Mammary epithelial cell (primary cell): ENCODE data around the gene HARS2.

ENCODE experiments used
- CTCF ChIP-seq, 2 donors: IDR thresholded peaks in 1 of 2; conservative IDR thresholded peaks in 1 of 2; 2 replicates each; pipeline ENCODE4 v1.5.1; 2011 to 2012; ENCODE audit warnings: inconsistent platforms in 2 of 2, low read length in 2 of 2, mild to moderate bottlenecking in 2 of 2, control low read depth in 1 of 2, low read depth in 1 of 2; ENCODE audit not compliant: insufficient read depth in 1 of 2; ENCODE audit errors: extremely low read depth in 1 of 2
- EZH2 ChIP-seq: IDR thresholded peaks from 2 replicates; pipeline ENCODE4 v1.6.1; 2012; ENCODE audit warnings: low read length, inconsistent platforms, borderline replicate concordance

- no peak for TF ChIP-seq EZH2
- TF ChIP-seq CTCF (conservative IDR thresholded peaks at IDR 0.05 in 1 of 2, IDR thresholded peaks at IDR 0.05 in 1 of 2; ENCODE audit: extremely low read depth in 1 of 2, insufficient read depth in 1 of 2, low read depth in 1 of 2, low read length in 2 of 2), result no peak
Measured at GRCh38 chr5:140641716-140642115, 49.5 kb upstream of the HARS2 start.
